Thyroid gland (tissue), 4 donors: ENCODE results near the gene RPA3. TPM values are rescaled to one million over a fixed set of nuclear protein-coding genes. Genes with fewer than 3 reads are reported as not detected.

Experiments
- DNase-seq, 2 donors: peaks; one replicate each; pipeline ENCODE4 v3.0.0-alpha.2; 2019
- H3K27ac ChIP-seq, 3 donors: fragments of 200-600 bp; sonication (generic); 1 replicate in 2 of 3; 2 replicates in 1 of 3; pipeline ENCODE4 v1.5.1; 2016 to 2019; ENCODE audit warnings: mild to moderate bottlenecking in 1 of 3, moderate library complexity in 1 of 3
- H3K27me3 ChIP-seq: fragments of 200-600 bp; sonication (generic); one replicate; pipeline ENCODE4 v1.5.1; 2019
- H3K36me3 ChIP-seq, 2 donors: fragments of 200-600 bp; sonication (generic); one replicate each; pipeline ENCODE4 v1.5.1; 2016 to 2019
- H3K4me1 ChIP-seq, 2 donors: fragments of 200-600 bp; sonication (generic); one replicate each; pipeline ENCODE4 v1.5.1; 2017 to 2019
- H3K4me3 ChIP-seq, 3 donors: fragments of 200-600 bp; sonication (generic); replicated peaks in 1 of 3; 1 replicate in 2 of 3; 2 replicates in 1 of 3; pipeline ENCODE4 v1.5.1; 2016; ENCODE audit warnings: mild to moderate bottlenecking in 1 of 3
- H3K9me3 ChIP-seq: fragments of 200-600 bp; sonication (generic); one replicate; pipeline ENCODE4 v1.5.1; 2017
- CTCF ChIP-seq, 6 experiments: fragments of 200-600 bp in 3 of 6; fragments of 450-650 bp in 3 of 6; sonication (generic) in 3 of 6; IDR thresholded peaks; one replicate each; pipeline ENCODE4 v1.5.1; 2016 to 2019; ENCODE audit warnings: antibody characterized with exemption in 6 of 6, mild to moderate bottlenecking in 2 of 6, inconsistent platforms in 1 of 6, moderate library complexity in 1 of 6
- POLR2A ChIP-seq, 2 donors: fragments of 450-650 bp; IDR thresholded peaks; one replicate each; pipeline ENCODE4 v1.6.1; 2017; ENCODE audit warnings: antibody characterized with exemption in 2 of 2, mild to moderate bottlenecking in 2 of 2, moderate library complexity in 1 of 2
- WGBS, 2 donors: methylation state at CpG; one replicate each; pipeline ENCODE4 v1.1.5; 2017; 5-methylcytosine and 5-hydroxymethylcytosine counted together
- intact Hi-C: fragments of 100-400 bp; cut with DNase I; formaldehyde crosslinking; loops from one replicate; pipeline ENCODE4 v1.15.1; 2023
- total RNA-seq, 4 donors: library from RNA; depleted of rRNA; stranded (reverse); fragments of >200 nt; gene quantifications; one replicate each; pipeline ENCODE4 v1.2.3, GENCODE V29; 2016

Gene RPA3
- total RNA-seq, 4 donors from 2014 or later, result 21.9 to 39.1 (median 31.3) TPM

GRCh38 chr7:7596176-7596575 lies 122.2 kb downstream of the RPA3 start:
- no peaks in the 10 kb centered on the region for H3K36me3 ChIP-seq
- DNase-seq, result no peak
- H3K27me3 ChIP-seq, result no peaks in the 10 kb centered on the region
- 93 to 94% methylated on average over 5 of the region's 5 CpGs for WGBS, 2 donors
- H3K4me3 ChIP-seq, result no peak overlapping the region
- H3K9me3 ChIP-seq, result no peaks in the 10 kb centered on the region
- H3K4me1 ChIP-seq, result no peaks in the 10 kb centered on the region
- TF ChIP-seq POLR2A (IDR thresholded peaks at IDR 0.05) (no peak), CTCF (IDR thresholded peaks at IDR 0.05) (no peak)
- no peak overlapping the region for H3K27ac ChIP-seq
- intact Hi-C loops, result loop anchor here (5.0 kb wide), 1 partner anchor 606 kb away; no protein-coding TSS in a partner anchor

GRCh38 chr7:7595451-7595850 lies 123.0 kb downstream of the RPA3 start:
- intact Hi-C loops, result loop anchor here (5.0 kb wide), 1 partner anchor 607 kb away; no protein-coding TSS in a partner anchor
- peak in 4 of 6 experiments; percentile 28 to 84 (median 59) for TF ChIP-seq CTCF (IDR thresholded peaks at IDR 0.05)
- no peak for TF ChIP-seq POLR2A (IDR thresholded peaks at IDR 0.05)
- WGBS, 2 donors, result 89 to 90% methylated on average over 1 of the region's 1 CpG
- Histone ChIP-seq H3K27me3 (no peaks in the 10 kb centered on the region), H3K27ac (no peak overlapping the region), H3K36me3 (no peaks in the 10 kb centered on the region), H3K4me3 (no peak overlapping the region), H3K4me1 (no peaks in the 10 kb centered on the region), H3K9me3 (no peaks in the 10 kb centered on the region)
- no peak for DNase-seq

Other genes with a start within 250 kb of the RPA3 start
- 1 to 10 TPM in 2 of 4 donors, under 1 TPM in 2; 0.54 to 1.9 (median 0.97) TPM for gene COL28A1, start 182.7 kb downstream of the RPA3 start, total RNA-seq
- gene MIOS, start 151.7 kb downstream of the RPA3 start, total RNA-seq, result 10 to 100 TPM; 37.2 to 48.7 (median 42.6) TPM
- gene UMAD1, start 77.9 kb downstream of the RPA3 start, total RNA-seq, result 10 to 100 TPM; 39.4 to 46.4 (median 44.0) TPM